Measurements from ENCODE around the gene CSF2.

CSF2 gene

GRCh38 chr5:132095077-132095410, 21.5 kb downstream of the CSF2 start:
- Histone ChIP-seq H3F3A (ENCODE audit: insufficient read depth, low read length) (peaks cover 5% of the 10 kb centered on the region), H2AFZ (ENCODE audit: low read length) (no peak overlapping the region), H3K4me1 (ENCODE audit: low read length) (peaks cover 22% of the 10 kb centered on the region), H3K4me3 (ENCODE audit: low read length) (no peak overlapping the region), H3K79me2 (ENCODE audit: low read length) (no peaks in the 10 kb centered on the region), H4K20me1 (ENCODE audit: insufficient read depth, low read length) (no peaks in the 10 kb centered on the region), H3K27me3 (replicated peaks; ENCODE audit: insufficient read depth, low read length) (no peaks in the 10 kb centered on the region), H3K27ac (ENCODE audit: low read length) (no peak overlapping the region), H3K9me2 (replicated peaks; ENCODE audit: insufficient read depth, low read length) (no peaks in the 10 kb centered on the region), H3K9me3 (replicated peaks; ENCODE audit: insufficient read depth, low read length) (no peaks in the 10 kb centered on the region), H3K36me3 (replicated peaks; ENCODE audit: insufficient read depth, low read length) (no peaks in the 10 kb centered on the region), H3K4me2 (ENCODE audit: low read depth, low read length) (no peak overlapping the region), H3K9ac (ENCODE audit: low read length) (no peak overlapping the region)
- no peak for DNase-seq
- TF ChIP-seq, protein P1, sequence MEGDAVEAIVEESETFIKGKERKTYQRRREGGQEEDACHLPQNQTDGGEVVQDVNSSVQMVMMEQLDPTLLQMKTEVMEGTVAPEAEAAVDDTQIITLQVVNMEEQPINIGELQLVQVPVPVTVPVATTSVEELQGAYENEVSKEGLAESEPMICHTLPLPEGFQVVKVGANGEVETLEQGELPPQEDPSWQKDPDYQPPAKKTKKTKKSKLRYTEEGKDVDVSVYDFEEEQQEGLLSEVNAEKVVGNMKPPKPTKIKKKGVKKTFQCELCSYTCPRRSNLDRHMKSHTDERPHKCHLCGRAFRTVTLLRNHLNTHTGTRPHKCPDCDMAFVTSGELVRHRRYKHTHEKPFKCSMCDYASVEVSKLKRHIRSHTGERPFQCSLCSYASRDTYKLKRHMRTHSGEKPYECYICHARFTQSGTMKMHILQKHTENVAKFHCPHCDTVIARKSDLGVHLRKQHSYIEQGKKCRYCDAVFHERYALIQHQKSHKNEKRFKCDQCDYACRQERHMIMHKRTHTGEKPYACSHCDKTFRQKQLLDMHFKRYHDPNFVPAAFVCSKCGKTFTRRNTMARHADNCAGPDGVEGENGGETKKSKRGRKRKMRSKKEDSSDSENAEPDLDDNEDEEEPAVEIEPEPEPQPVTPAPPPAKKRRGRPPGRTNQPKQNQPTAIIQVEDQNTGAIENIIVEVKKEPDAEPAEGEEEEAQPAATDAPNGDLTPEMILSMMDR (IDR thresholded peaks at IDR 0.05; ENCODE audit: low read length) = no peak
- TF ChIP-seq EZH2phosphoT487 (IDR thresholded peaks at IDR 0.05; ENCODE audit: low read length) = no peak

GRCh38 chr5:132095424-132095972, 21.9 kb downstream of the CSF2 start:
- no peak overlapping the region for H2AFZ ChIP-seq (ENCODE audit: low read length)

DNA sequence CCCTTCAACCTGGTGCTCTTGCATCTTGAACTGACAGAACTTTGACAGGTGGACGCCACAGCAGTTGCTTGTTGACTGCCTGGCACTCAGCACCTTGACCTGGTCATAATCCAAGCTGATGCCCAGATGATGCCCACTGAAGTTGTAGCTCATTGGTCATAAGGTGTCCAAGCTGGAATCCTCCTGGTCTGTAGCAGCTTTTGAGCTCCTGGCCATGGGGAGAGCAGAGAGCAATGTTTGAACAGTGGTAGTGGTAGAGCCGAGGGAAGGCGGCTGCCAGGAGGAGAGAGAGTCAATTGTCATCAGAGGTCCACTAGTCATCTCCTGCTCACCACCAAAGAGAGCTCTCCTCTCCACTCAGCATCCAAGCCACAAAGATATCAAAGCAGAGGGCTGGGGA, 23.3 kb downstream of the CSF2 start:
- Histone ChIP-seq H3K79me2 (ENCODE audit: low read length) (no peaks in the 10 kb centered on the region), H3K9me3 (replicated peaks; ENCODE audit: insufficient read depth, low read length) (no peaks in the 10 kb centered on the region), H3K9me2 (replicated peaks; ENCODE audit: insufficient read depth, low read length) (no peaks in the 10 kb centered on the region), H3F3A (ENCODE audit: insufficient read depth, low read length) (peaks cover 23% of the 10 kb centered on the region), H3K27ac (ENCODE audit: low read length) (no peak overlapping the region), H3K36me3 (replicated peaks; ENCODE audit: insufficient read depth, low read length) (no peaks in the 10 kb centered on the region), H3K4me1 (ENCODE audit: low read length) (peaks cover 31% of the 10 kb centered on the region), H3K27me3 (replicated peaks; ENCODE audit: insufficient read depth, low read length) (no peaks in the 10 kb centered on the region), H4K20me1 (ENCODE audit: insufficient read depth, low read length) (no peaks in the 10 kb centered on the region), H3K4me3 (ENCODE audit: low read length) (no peak overlapping the region), H3K4me2 (ENCODE audit: low read depth, low read length) (no peak overlapping the region), H2AFZ (ENCODE audit: low read length) (no peak overlapping the region), H3K9ac (ENCODE audit: low read length) (no peak overlapping the region)
- no peak for DNase-seq
- TF ChIP-seq EZH2 (optimal IDR thresholded peaks at IDR 0.05; ENCODE audit: low read depth, low read length) (no peak), EZH2phosphoT487 (IDR thresholded peaks at IDR 0.05; ENCODE audit: low read length) (no peak)
- TF ChIP-seq, protein P1 (IDR thresholded peaks at IDR 0.05; ENCODE audit: low read length) = no peak

More at GRCh38 chr5:132095424-132095972, 21.9 kb downstream of the CSF2 start:
- no peak overlapping the region for H3K9ac ChIP-seq (ENCODE audit: low read length)
- H3F3A ChIP-seq (ENCODE audit: insufficient read depth, low read length) = peaks cover 9% of the 10 kb centered on the region
- no peak overlapping the region for H3K4me2 ChIP-seq (ENCODE audit: low read depth, low read length)
- peaks cover 22% of the 10 kb centered on the region for H3K4me1 ChIP-seq (ENCODE audit: low read length)
- no peak for DNase-seq
- TF ChIP-seq EZH2 (optimal IDR thresholded peaks at IDR 0.05; ENCODE audit: low read depth, low read length) (no peak), EZH2phosphoT487 (IDR thresholded peaks at IDR 0.05; ENCODE audit: low read length) (no peak)
- TF ChIP-seq, protein P1 (IDR thresholded peaks at IDR 0.05; ENCODE audit: low read length) = no peak
- no peaks in the 10 kb centered on the region for H3K9me3 ChIP-seq (replicated peaks; ENCODE audit: insufficient read depth, low read length)
- H3K4me3 ChIP-seq (ENCODE audit: low read length) = no peak overlapping the region
- H3K27me3 ChIP-seq (replicated peaks; ENCODE audit: insufficient read depth, low read length) = no peaks in the 10 kb centered on the region
- no peaks in the 10 kb centered on the region for H3K36me3 ChIP-seq (replicated peaks; ENCODE audit: insufficient read depth, low read length)
- H3K27ac ChIP-seq (ENCODE audit: low read length) = no peak overlapping the region
- H3K9me2 ChIP-seq (replicated peaks; ENCODE audit: insufficient read depth, low read length) = no peaks in the 10 kb centered on the region
- no peaks in the 10 kb centered on the region for H3K79me2 ChIP-seq (ENCODE audit: low read length)
- H4K20me1 ChIP-seq (ENCODE audit: insufficient read depth, low read length) = no peaks in the 10 kb centered on the region
